Endodermal cell (in vitro differentiated cells): ENCODE measurements around the gene PJA2. TPM values are rescaled to one million over a fixed set of nuclear protein-coding genes. Genes with fewer than 3 reads are reported as not detected.

Source experiments
- DNase-seq: peaks from one replicate; pipeline ENCODE4 v3.0.0-alpha.2; 2017
- H3K27ac ChIP-seq: 2 replicates; pipeline ENCODE4 v1.5.1; 2013; ENCODE audit warnings: mild to moderate bottlenecking, low read depth, low read length, moderate library complexity
- H3K27me3 ChIP-seq: 2 replicates; pipeline ENCODE4 v1.6.1; 2013; ENCODE audit warnings: mild to moderate bottlenecking, low read length, moderate library complexity; ENCODE audit not compliant: insufficient read depth, control insufficient read depth, poor library complexity, severe bottlenecking
- H3K36me3 ChIP-seq: 2 replicates; pipeline ENCODE4 v1.7.0; 2013; ENCODE audit warnings: mild to moderate bottlenecking, low read length, moderate library complexity; ENCODE audit not compliant: control insufficient read depth, insufficient read depth
- H3K4me1 ChIP-seq: one replicate; pipeline ENCODE4 v1.7.0; 2013; ENCODE audit warnings: low read length; ENCODE audit not compliant: control insufficient read depth, insufficient read depth
- H3K4me3 ChIP-seq: 2 replicates; pipeline ENCODE4 v1.5.1; 2013; ENCODE audit warnings: mild to moderate bottlenecking, low read length, moderate library complexity
- H3K9ac ChIP-seq: 2 replicates; pipeline ENCODE4 v1.6.1; 2013; ENCODE audit warnings: mild to moderate bottlenecking, low read length, moderate library complexity; ENCODE audit not compliant: poor library complexity, severe bottlenecking; ENCODE audit errors: extremely low read depth
- H3K9me3 ChIP-seq: 2 replicates; pipeline ENCODE4 v1.6.1; 2013; ENCODE audit warnings: mild to moderate bottlenecking, low read length, moderate library complexity; ENCODE audit not compliant: control insufficient read depth
- H3K27ac Mint-ChIP-seq: 2 replicates; pipeline ENCODE4 v1.8.0; 2020; ENCODE audit warnings: mixed read lengths
- H3K27me3 Mint-ChIP-seq: 2 replicates; pipeline ENCODE4 v1.8.0; 2021; ENCODE audit warnings: mild to moderate bottlenecking, mixed read lengths; ENCODE audit not compliant: insufficient read depth
- H3K36me3 Mint-ChIP-seq: 2 replicates; pipeline ENCODE4 v1.8.0; 2020; ENCODE audit warnings: low read depth, mixed read lengths
- H3K4me1 Mint-ChIP-seq: 2 replicates; pipeline ENCODE4 v1.8.0; 2020; ENCODE audit warnings: mixed read lengths
- H3K4me3 Mint-ChIP-seq: 2 replicates; pipeline ENCODE4 v1.8.0; 2020; ENCODE audit warnings: mild to moderate bottlenecking, moderate library complexity, mixed read lengths
- H3K9me3 Mint-ChIP-seq: 2 replicates; pipeline ENCODE4 v1.8.0; 2020; ENCODE audit warnings: mild to moderate bottlenecking, mixed read lengths
- CTCF ChIP-seq: fragments of 200-600 bp; sonication (generic); conservative IDR thresholded peaks from 2 replicates; pipeline ENCODE4 v1.5.0; 2021; ENCODE audit warnings: antibody characterized with exemption, mild to moderate bottlenecking
- WGBS, 2 experiments: methylation state at CpG; one replicate each; pipeline versions ENCODE4 v1.1.5 to v1.1.7; 2013; ENCODE audit warnings: missing lambda C conversion rate in 2 of 2, mixed read lengths in 1 of 2; ENCODE audit not compliant: insufficient coverage in 1 of 2, insufficient read length in 1 of 2; 5-methylcytosine and 5-hydroxymethylcytosine counted together
- total RNA-seq, 2 donors: library from RNA; stranded (reverse); fragmentation: NEBNext Ultra II Directional in 1 of 2; extraction: Animal tissue kit (Norgen Biotek cat#: 25700) in 1 of 2; gene quantifications; 2 replicates in 1 of 2; 3 replicates in 1 of 2; pipeline ENCODE4 v1.2.1, GENCODE V29; 2021

Gene PJA2
- total RNA-seq, 2 donors from 2014 or later: 61.9 to 64.7 TPM

- Mint-ChIP-seq H3K9me3 (peaks cover 15% of the 10 kb centered on the region), H3K36me3 (no peaks in the 10 kb centered on the region), H3K27ac (no peak overlapping the region), H3K27me3 (no peaks in the 10 kb centered on the region), H3K4me1 (no peaks in the 10 kb centered on the region), H3K4me3 (no peak overlapping the region)
- Histone ChIP-seq H3K36me3 (no peaks in the 10 kb centered on the region), H3K4me1 (no peaks in the 10 kb centered on the region), H3K27ac (no peak overlapping the region), H3K9ac (no peak overlapping the region), H3K9me3 (no peaks in the 10 kb centered on the region), H3K4me3 (no peak overlapping the region), H3K27me3 (no peaks in the 10 kb centered on the region)
- no peak for TF ChIP-seq CTCF
- 85 to 93% methylated on average over 3 to 5 of the region's 6 CpGs for WGBS, 2 experiments
- DNase-seq: no peak
Observed at GRCh38 chr5:109454731-109455505, 45.1 kb upstream of the PJA2 start.

GRCh38 chr5:109453251-109453650 is 43.5 kb upstream of the PJA2 start:
- H3K9ac ChIP-seq: no peak overlapping the region
- Mint-ChIP-seq H3K4me3 (no peak overlapping the region), H3K9me3 (peaks cover 13% of the 10 kb centered on the region), H3K36me3 (no peaks in the 10 kb centered on the region), H3K4me1 (no peaks in the 10 kb centered on the region), H3K27me3 (no peaks in the 10 kb centered on the region), H3K27ac (no peak overlapping the region)
- TF ChIP-seq CTCF: no peak
- H3K4me3 ChIP-seq: no peak overlapping the region
- H3K36me3 ChIP-seq: no peaks in the 10 kb centered on the region
- H3K4me1 ChIP-seq: no peaks in the 10 kb centered on the region
- no peak for DNase-seq
- H3K9me3 ChIP-seq: no peaks in the 10 kb centered on the region
- H3K27ac ChIP-seq: no peak overlapping the region
- no peaks in the 10 kb centered on the region for H3K27me3 ChIP-seq

- Histone ChIP-seq H3K9ac (no peak overlapping the region), H3K4me1 (no peaks in the 10 kb centered on the region), H3K36me3 (no peaks in the 10 kb centered on the region), H3K4me3 (no peak overlapping the region), H3K9me3 (peaks cover 3% of the 10 kb centered on the region), H3K27ac (no peak overlapping the region), H3K27me3 (no peaks in the 10 kb centered on the region)
- no peaks in the 10 kb centered on the region for H3K36me3 Mint-ChIP-seq
- H3K27me3 Mint-ChIP-seq: no peaks in the 10 kb centered on the region
- 81 to 100% methylated on average over 1 of the region's 1 CpG for WGBS, 2 experiments
- DNase-seq: no peak
- no peak for TF ChIP-seq CTCF
- H3K4me1 Mint-ChIP-seq: no peaks in the 10 kb centered on the region
- peaks cover 14% of the 10 kb centered on the region for H3K9me3 Mint-ChIP-seq
- H3K27ac Mint-ChIP-seq: no peak overlapping the region
- no peak overlapping the region for H3K4me3 Mint-ChIP-seq
Observed at GRCh38 chr5:109452661-109453060, 42.9 kb upstream of the PJA2 start.
